ENCODE results near the gene ANKRD16.
A peak's percentile ranks its signal among the peaks of the same experiment; 100 is the strongest.
"Not testable (repeated sequence)": the region's sequence is repeated elsewhere in the genome, so short reads cannot be mapped to it uniquely, and the experiment has no call there.

ANKRD16 gene

DNA sequence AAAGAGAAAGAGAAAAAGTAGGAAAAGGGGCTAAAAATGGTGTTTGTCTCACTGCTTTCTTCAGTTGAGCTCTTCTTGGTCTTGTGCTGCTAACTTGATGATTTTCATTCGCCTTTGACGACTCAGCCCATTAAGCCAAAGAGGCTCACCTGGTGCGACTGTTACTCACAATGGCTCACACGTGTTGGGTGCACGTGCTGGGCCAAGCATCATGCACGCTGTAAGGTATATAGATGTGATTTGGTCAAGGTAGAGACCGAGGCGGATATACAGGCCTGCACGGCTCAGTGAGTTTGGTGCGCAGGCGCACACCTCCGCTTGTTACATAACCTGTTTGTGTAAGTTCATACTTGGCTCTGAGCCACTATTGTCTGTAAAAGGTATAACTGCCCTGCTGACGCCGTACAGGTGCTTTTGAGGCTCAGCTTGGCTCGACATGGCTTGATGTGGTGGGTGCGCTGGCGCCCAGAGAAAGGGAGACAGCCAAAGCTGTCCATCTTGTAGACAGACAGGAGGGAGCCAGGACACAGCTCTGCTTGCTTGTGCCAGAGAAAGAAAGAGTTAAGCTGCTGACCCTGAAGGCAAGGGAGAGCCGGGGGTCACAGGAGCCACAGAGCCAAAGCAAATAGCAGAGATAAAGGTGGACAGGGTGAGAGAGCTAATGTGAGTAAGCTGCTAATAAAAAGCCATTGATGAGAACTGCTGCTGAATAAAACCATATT is 33.6 kb downstream of the ANKRD16 start:
- DNase-seq (ENCODE audit: low spot score in 2 of 2) = no peak
- Mint-ChIP-seq H3K9me3 (no peaks in the 10 kb centered on the region), H3K27me3 (no peaks in the 10 kb centered on the region), H3K27ac (no peak overlapping the region), H3K4me3 (no peak overlapping the region), H3K36me3 (no peaks in the 10 kb centered on the region), H3K4me1 (peaks cover 12% of the 10 kb centered on the region)
- ATAC-seq (ENCODE audit: low read depth) = no peak

DNA sequence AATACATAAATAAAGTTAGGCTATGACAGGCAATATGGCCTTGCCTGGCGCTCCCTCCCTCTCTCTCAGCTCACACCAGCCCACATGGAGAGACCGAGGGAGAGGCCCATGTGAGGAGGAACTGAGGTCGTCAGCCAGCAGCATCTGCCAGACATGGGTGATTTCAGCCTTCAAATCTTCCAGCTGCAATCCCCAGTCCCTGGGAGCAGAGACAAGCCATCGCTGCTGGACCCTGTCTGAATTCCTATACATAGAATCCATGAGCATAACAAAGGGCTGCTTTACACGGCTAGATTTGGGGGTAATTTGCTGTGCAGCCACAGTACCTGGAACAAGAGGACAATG is 35.6 kb downstream of the ANKRD16 start:
- H3K4me3 Mint-ChIP-seq = no peak overlapping the region
- no peak overlapping the region for H3K27ac Mint-ChIP-seq
- ATAC-seq (ENCODE audit: low read depth) (no peak), DNase-seq (ENCODE audit: low spot score in 2 of 2) (no peak)
- H3K4me1 Mint-ChIP-seq = peaks cover 9% of the 10 kb centered on the region
- no peaks in the 10 kb centered on the region for H3K27me3 Mint-ChIP-seq
- H3K9me3 Mint-ChIP-seq = no peaks in the 10 kb centered on the region
- no peaks in the 10 kb centered on the region for H3K36me3 Mint-ChIP-seq

DNA sequence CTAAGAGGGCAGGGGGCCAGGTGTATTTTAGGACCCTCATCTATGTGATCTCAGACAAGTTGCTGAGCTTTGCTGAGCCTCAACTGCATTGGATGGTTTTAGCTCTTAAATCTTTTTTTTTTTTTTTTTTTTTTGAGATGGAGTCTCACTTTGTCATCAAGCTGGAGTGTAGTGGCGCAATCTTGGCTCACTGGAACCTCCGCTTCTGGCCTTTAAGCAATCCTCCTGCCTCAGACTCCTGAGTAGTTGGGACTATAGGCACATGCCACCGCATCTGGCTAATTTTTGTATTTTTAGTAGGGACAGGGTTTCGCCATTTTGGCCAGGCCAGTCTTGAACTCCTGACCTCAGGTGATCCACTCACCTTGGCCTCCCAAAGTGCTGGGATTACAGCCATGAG is 43.0 kb downstream of the ANKRD16 start:
- H3K36me3 Mint-ChIP-seq; ATAC-seq (ENCODE audit: low read depth); H3K27me3 Mint-ChIP-seq; H3K4me3 Mint-ChIP-seq; H3K9me3 Mint-ChIP-seq; DNase-seq (ENCODE audit: low spot score in 2 of 2): not testable (repeated sequence)
- Mint-ChIP-seq H3K4me1 (peaks cover 28% of the 10 kb centered on the region), H3K27ac (peak overlapping the region; percentile 94)

DNA sequence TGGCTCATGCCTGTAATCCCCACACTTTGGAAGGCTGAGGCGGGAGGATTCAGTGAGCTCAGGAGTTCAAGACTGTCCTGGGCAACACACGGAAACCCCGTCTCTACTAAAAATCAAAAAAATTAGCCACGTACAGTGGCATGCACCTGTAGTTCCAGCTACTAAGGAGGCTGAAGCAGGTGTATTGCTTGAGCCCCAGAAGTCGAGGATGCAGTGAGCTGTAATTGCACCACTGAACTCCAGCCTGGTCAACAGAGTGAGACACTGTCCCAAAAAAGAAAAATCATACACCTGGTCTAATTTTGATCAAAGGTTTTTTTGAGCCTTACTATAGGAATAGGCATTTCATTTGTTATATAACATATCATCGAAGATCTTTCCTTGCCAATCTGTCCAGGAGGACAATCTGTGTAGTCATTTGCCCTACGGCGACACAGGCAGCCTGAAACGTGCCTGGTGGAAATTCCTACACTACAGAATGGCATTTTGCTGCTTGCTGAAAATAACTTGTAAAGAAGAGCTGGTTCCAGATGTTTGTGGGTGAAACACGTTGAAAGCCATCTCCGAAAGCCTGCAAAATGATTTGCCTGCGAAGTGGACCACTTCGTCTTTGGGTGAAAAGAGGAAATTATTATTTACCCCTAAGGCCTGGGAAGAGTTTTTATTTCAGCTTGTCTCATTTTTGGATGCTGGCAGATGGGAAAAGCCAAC is 45.2 kb downstream of the ANKRD16 start:
- no peak for ATAC-seq (ENCODE audit: low read depth)
- H3K4me1 Mint-ChIP-seq = peaks cover 43% of the 10 kb centered on the region
- H3K9me3 Mint-ChIP-seq = no peaks in the 10 kb centered on the region
- H3K4me3 Mint-ChIP-seq = peak overlapping the region; percentile 82
- DNase-seq (ENCODE audit: low spot score in 2 of 2) = no peak
- no peaks in the 10 kb centered on the region for H3K27me3 Mint-ChIP-seq
- H3K36me3 Mint-ChIP-seq = no peaks in the 10 kb centered on the region
- H3K27ac Mint-ChIP-seq = peak overlapping the region; percentile 97

DNA sequence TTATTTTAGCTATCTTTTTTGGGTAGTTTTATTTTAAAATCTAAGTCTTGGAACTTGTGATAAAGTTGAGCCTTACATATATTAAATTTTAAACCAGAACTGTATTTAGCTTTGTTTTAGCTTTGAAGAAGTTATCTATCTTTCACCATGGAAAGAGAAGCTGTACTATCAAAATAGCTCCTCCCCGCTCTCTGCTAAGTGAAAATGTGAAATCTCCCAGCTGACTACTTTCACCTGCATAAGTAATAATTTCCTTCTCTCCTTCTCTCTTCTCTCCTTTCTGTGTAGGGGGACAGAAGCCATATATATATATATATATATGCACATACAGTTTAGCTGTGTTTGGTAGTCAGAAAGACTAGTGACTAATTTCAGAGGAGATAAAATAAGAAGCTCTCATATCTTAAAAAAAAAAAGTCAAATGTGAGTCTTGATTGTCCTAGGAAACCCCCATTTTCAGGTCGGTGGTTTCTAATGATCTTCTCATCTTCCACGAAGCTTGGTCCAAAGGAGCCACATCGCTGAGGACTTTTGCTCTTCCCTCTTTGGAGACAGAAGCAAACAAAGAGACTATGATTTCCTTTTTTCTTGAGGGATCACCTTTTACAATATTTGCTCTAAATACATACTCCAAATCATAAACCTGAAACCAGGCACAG is 45.9 kb downstream of the ANKRD16 start:
- Mint-ChIP-seq H3K27ac (peak overlapping the region; percentile 97), H3K4me3 (peak overlapping the region; percentile 82), H3K4me1 (peaks cover 44% of the 10 kb centered on the region), H3K36me3 (no peaks in the 10 kb centered on the region), H3K27me3 (no peaks in the 10 kb centered on the region), H3K9me3 (no peaks in the 10 kb centered on the region)
- peak; percentile 11 for ATAC-seq (ENCODE audit: low read depth)
- DNase-seq (ENCODE audit: low spot score in 2 of 2) = no peak

DNA sequence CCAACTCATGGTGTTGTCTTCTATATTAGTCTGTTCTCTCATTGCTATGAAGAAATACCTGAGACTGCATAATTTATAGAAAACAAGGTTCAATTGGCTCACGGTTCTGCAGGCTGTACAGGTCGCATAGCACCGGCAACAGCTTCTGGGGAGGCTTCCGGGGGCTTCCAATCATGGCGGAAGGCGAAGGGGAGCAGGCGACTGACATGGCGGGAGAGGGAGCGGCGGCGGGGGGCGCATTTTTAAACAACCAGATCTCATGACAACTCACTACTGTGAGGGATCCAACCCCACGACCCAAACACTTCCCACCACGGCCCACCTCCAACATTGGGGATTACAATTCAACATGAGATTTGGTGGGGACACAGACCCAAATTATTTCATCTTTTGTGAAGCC is 47.7 kb downstream of the ANKRD16 start:
- Mint-ChIP-seq H3K27me3 (no peaks in the 10 kb centered on the region), H3K9me3 (no peaks in the 10 kb centered on the region), H3K4me3 (no peak overlapping the region), H3K4me1 (peaks cover 50% of the 10 kb centered on the region), H3K27ac (peak overlapping the region; percentile 99), H3K36me3 (no peaks in the 10 kb centered on the region)
- DNase-seq (ENCODE audit: low spot score in 2 of 2) (no peak), ATAC-seq (ENCODE audit: low read depth) (no peak)

DNA sequence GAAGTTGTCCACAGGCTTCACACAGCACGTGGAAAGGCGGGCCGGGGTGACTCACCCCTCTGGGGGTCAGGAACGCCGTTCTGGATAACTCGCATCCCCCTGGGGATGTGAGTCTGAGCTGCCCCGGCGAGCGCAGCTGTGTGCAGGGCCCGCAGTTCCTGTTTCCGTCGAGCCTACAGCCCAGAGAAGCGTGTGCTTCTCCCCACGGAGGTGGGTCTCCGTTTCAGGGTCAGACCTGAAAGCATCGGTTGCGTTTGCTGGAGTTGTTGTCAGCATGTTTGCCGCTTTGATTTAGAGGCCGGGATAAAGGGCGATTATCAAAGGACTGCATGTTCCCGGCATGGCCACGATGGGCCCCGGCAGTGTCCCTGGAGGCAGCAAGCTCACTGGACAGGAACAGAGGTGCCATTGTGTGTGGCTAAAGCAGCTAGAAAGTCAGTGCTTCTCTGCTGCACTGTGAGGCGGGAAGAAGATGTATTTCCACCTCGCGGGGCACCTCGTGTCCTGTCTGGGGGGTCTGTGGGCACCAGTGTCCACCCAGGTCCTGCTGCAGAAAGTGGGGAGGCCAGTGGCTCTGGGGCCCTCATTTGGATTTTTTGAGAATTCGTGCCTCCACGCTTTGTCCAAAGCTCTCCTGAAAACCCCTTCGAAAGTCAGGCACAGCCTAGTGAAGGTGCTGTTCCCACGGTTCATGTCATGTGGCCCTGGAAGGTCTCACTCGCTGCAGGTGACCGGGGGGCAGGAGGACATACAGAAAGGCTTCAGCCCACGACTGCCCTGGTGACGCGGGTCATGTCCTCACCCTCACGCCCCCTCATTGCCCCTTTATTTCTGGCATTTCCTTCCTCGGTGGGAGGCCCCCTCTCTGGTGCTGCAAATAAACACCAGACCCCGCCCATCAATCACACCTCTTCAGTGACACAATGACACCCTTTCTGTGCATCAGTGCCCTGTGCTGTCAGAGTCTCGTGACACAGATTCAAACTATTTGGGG is 49.1 kb downstream of the ANKRD16 start:
- Mint-ChIP-seq H3K4me1 (peaks cover 42% of the 10 kb centered on the region), H3K36me3 (no peaks in the 10 kb centered on the region), H3K27me3 (no peaks in the 10 kb centered on the region), H3K27ac (peak overlapping the region; percentile 99), H3K4me3 (peak overlapping the region; percentile 81), H3K9me3 (no peaks in the 10 kb centered on the region)
- ATAC-seq (ENCODE audit: low read depth) (peak; percentile 78), DNase-seq (ENCODE audit: low spot score in 2 of 2) (peak; percentile 64 to 72)

DNA sequence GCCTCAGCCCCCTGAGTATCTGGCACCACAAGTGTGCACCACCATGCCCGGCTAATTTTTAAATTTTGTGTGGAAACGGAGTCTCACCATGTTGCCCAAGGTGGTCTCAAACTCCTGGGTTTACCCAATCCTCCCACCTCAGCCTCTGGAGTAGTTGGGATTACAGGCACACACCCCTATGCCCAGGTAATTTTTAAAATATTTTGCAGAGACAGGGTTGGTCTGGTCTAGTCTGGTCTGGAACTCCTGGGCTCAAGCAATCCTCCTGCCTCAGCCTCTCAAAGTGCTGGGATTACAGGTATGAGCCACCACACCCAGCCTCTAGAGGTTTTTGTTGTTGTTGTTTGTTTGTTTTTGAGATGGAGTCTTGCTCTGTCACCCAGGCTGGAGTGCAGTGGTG is 53.5 kb downstream of the ANKRD16 start:
- H3K36me3 Mint-ChIP-seq, H3K27ac Mint-ChIP-seq: not testable (repeated sequence)

DNA sequence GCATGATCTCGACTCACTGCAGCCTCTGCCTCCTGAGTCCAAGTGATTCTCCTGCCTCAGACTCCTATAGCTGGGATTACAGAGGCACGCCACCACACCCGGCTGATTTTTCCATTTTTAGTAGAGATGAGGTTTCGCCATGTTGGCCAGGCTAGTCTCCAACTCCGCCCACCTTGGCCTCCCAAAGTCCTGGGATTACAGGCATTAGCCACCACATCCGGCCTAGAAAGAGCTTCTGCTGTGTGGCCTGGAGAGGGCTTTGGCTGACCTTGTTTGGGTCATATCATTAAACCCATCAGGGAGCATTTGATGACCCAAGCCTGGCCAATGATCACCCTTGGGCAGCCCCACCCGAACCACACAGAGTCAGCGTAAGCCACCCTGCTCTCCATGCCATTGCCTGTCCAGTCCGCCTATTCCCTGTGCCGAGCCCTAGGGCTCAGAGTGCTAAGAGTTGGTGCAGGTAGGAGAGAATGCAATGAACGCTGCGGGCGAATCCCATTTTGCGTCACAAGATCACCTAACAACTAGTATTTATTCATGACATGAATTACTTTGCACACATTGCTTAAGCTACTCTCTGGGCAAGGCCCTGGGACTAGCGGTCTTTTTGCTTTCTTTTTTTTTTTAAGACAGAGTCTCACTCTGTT is 54.1 kb downstream of the ANKRD16 start:
- Mint-ChIP-seq H3K27ac (no peak overlapping the region), H3K36me3 (no peaks in the 10 kb centered on the region), H3K9me3 (no peaks in the 10 kb centered on the region), H3K27me3 (no peaks in the 10 kb centered on the region), H3K4me3 (no peak overlapping the region), H3K4me1 (peaks cover 17% of the 10 kb centered on the region)
- DNase-seq (ENCODE audit: low spot score in 2 of 2) = no peak
- ATAC-seq (ENCODE audit: low read depth) = no peak

More for the DNA sequence above, 53.5 kb downstream of the ANKRD16 start:
- H3K9me3 Mint-ChIP-seq; ATAC-seq (ENCODE audit: low read depth); H3K27me3 Mint-ChIP-seq; H3K4me3 Mint-ChIP-seq; DNase-seq (ENCODE audit: low spot score in 2 of 2): not testable (repeated sequence)
- peaks cover 19% of the 10 kb centered on the region for H3K4me1 Mint-ChIP-seq

DNA sequence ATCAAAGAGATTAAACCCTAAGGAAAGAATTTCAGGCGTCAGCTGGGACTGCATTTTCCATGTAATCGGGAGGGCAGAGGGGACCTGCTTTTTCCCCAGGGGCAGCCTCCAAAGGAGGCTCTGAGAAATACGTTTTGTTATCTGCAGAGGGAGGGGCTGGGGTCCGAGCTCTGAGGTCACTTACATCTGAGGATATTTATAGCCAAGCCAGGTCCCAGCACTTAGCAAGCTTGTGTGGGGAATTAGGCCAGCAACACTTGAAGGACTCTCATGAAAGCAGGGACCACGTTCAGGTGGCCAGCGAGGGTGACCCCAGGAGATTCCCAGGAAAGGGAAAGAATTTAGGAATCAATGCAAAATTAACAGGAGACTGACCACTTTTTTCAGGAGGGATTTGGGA is 55.9 kb downstream of the ANKRD16 start:
- no peaks in the 10 kb centered on the region for H3K36me3 Mint-ChIP-seq
- H3K27me3 Mint-ChIP-seq = no peaks in the 10 kb centered on the region
- ATAC-seq (ENCODE audit: low read depth) = no peak
- no peaks in the 10 kb centered on the region for H3K9me3 Mint-ChIP-seq
- no peak overlapping the region for H3K27ac Mint-ChIP-seq
- H3K4me1 Mint-ChIP-seq = peaks cover 10% of the 10 kb centered on the region
- no peak for DNase-seq (ENCODE audit: low spot score in 2 of 2)
- no peak overlapping the region for H3K4me3 Mint-ChIP-seq

DNA sequence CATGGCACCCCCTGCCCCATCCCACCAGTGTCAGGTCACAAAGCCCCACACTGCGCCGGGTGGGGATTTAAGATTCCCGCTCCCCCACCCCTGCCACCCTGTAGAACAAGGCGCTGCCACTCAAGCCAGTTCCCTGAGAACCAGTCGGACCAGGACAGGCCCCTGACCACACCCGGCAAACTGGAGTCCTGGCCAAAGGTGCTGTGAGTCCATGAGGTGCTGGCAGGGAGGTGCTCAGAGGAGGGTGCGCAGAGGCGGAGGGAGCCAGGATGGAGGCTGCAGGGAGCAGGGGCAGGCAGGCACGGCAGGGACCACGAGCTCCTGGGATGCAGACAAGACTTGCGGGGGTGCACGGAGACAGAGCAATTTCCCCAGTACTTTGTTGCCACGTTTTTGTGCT is 56.7 kb downstream of the ANKRD16 start:
- Mint-ChIP-seq H3K4me3 (no peak overlapping the region), H3K9me3 (no peaks in the 10 kb centered on the region), H3K27ac (no peak overlapping the region), H3K4me1 (peaks cover 6% of the 10 kb centered on the region), H3K36me3 (no peaks in the 10 kb centered on the region), H3K27me3 (no peaks in the 10 kb centered on the region)
- DNase-seq (ENCODE audit: low spot score in 2 of 2) = no peak
- ATAC-seq (ENCODE audit: low read depth) = no peak

DNA sequence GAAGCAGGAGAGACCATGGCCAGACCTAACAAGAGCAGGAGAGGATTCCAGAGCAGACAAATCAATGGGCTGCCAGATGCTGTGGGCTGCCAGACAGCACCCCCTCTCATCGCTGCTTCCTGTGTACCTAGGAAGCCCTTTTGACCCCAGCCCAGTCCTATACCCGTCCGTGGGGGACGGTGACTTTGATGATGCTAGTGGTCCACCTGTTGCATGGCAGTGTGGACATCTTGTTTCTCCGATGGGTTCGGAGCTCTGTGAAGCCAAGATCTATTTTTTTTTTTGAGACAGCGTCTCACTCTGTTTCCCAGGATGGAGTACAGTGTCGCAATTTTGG is 58.3 kb downstream of the ANKRD16 start:
- H3K27ac Mint-ChIP-seq = no peak overlapping the region
- peaks cover 5% of the 10 kb centered on the region for H3K4me1 Mint-ChIP-seq
- DNase-seq (ENCODE audit: low spot score in 2 of 2) (no peak), ATAC-seq (ENCODE audit: low read depth) (no peak)
- no peaks in the 10 kb centered on the region for H3K36me3 Mint-ChIP-seq
- H3K27me3 Mint-ChIP-seq = no peaks in the 10 kb centered on the region
- H3K9me3 Mint-ChIP-seq = no peaks in the 10 kb centered on the region
- no peak overlapping the region for H3K4me3 Mint-ChIP-seq

DNA sequence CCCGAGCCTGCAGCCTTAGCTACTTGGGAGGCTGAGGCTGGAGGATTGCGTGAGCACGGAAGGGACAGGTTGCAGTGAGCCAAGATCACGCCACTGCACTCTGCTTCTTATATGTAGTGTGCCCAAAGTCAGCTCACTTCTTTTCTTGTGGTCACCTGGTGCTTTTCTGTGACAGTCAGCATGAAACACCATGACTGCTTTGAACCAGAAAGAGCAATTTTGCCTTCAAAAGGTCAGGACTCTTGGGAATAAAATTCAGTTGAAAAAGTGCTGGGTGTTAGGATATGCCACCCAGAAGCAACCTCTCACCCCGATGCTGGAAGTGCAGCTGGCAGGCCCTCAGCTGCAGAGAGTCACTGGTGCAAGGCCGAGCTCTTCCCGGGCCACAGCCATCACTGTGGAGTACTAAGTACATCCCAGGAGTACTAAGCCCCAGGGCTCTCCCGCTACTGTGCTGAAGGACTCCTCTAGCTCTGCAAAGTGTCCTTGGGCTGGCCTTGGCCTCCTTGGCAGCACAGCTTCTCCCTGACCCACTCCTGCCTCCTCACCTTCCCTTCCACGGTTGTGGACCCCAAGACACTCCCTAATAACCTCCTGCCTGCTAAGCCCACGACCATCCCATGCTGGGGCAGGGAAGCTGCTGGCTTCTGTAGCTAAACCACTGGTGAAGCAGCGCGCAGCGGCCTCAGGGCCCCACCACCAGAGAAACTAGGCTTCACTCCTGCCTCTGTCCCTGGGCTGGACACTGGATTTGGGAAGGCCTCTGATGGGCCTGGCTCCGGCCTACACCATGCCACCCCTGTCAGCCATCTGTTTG is 58.9 kb downstream of the ANKRD16 start:
- no peaks in the 10 kb centered on the region for H3K36me3 Mint-ChIP-seq
- no peaks in the 10 kb centered on the region for H3K27me3 Mint-ChIP-seq
- no peak for ATAC-seq (ENCODE audit: low read depth)
- H3K4me3 Mint-ChIP-seq = no peak overlapping the region
- no peak overlapping the region for H3K27ac Mint-ChIP-seq
- DNase-seq (ENCODE audit: low spot score in 2 of 2) = no peak
- peaks cover 5% of the 10 kb centered on the region for H3K4me1 Mint-ChIP-seq
- H3K9me3 Mint-ChIP-seq = no peaks in the 10 kb centered on the region
